Upper lobe of left lung (tissue), 4 donors: Measurements from ENCODE around the gene SMYD3.

Experiments
- CTCF ChIP-seq, 6 experiments: fragments of 450-650 bp in 4 of 6; fragments of 200-600 bp in 2 of 6; sonication (generic) in 2 of 6; IDR thresholded peaks; one replicate each; pipeline ENCODE4 v1.5.1; 2016 to 2019; ENCODE audit warnings: antibody characterized with exemption in 6 of 6
- POLR2A ChIP-seq, 4 donors: fragments of 450-650 bp; IDR thresholded peaks; one replicate each; pipeline ENCODE4 v1.5.1; 2016 to 2017; ENCODE audit warnings: antibody characterized with exemption in 4 of 4, mild to moderate bottlenecking in 2 of 4
- POLR2AphosphoS5 ChIP-seq, 2 donors: sonication (generic); formaldehyde crosslinking; IDR thresholded peaks; one replicate each; pipeline ENCODE4 v1.5.1; 2017; ENCODE audit warnings: antibody characterized with exemption in 2 of 2

GRCh38 chr1:245898581-245898980, 608.5 kb downstream of the SMYD3 start:
- TF ChIP-seq CTCF (IDR thresholded peaks at IDR 0.05), result no peak
- no peak for TF ChIP-seq POLR2A (IDR thresholded peaks at IDR 0.05)
- no peak for TF ChIP-seq POLR2AphosphoS5 (IDR thresholded peaks at IDR 0.05)
